Measurements from ENCODE around the gene C1orf174. TPM values are rescaled to one million over a fixed set of nuclear protein-coding genes. Genes with fewer than 3 reads are reported as not detected.

Gene C1orf174
- polyA plus RNA-seq, 3 donors: 19.1 to 46.0 (median 21.3) TPM

GRCh38 chr1:3940754-3941345, 40.8 kb upstream of the C1orf174 start:
- DNase-seq: no peak
- Histone ChIP-seq H3K36me3 (replicated peaks in 1 of 2; ENCODE audit: control insufficient read depth in 1 of 2, insufficient read depth in 2 of 2, low read length in 2 of 2) (no peaks in the 10 kb centered on the region), H3K4me2 (replicated peaks; ENCODE audit: extremely low read depth, low read length, poor library complexity, severe bottlenecking) (no peak overlapping the region), H3K27ac (ENCODE audit: low read depth in 1 of 2, low read length in 2 of 2) (no peak overlapping the region), H3K9ac (ENCODE audit: insufficient read depth, low read length, poor library complexity, severe bottlenecking) (no peak overlapping the region), H2AFZ (ENCODE audit: insufficient read depth, low read depth, low read length, poor library complexity, severe bottlenecking) (no peak overlapping the region), H3K27me3 (ENCODE audit: control insufficient read depth in 2 of 2, insufficient read depth in 2 of 2, low read length in 2 of 2) (no peaks in the 10 kb centered on the region), H3K4me3 (replicated peaks in 1 of 3; ENCODE audit: low read depth in 2 of 3, low read length in 3 of 3) (no peak overlapping the region), H3K4me1 (ENCODE audit: control insufficient read depth in 1 of 2, insufficient read depth in 2 of 2, low read length in 2 of 2) (no peaks in the 10 kb centered on the region), H3K9me3 (replicated peaks in 1 of 2; ENCODE audit: control insufficient read depth in 1 of 2, insufficient read depth in 1 of 2, low read length in 2 of 2) (peaks cover under 1 to 11% of the 10 kb centered on the region in 2 donors), H3K79me2 (ENCODE audit: insufficient read depth, low read length) (no peaks in the 10 kb centered on the region), H4K20me1 (ENCODE audit: insufficient read depth, low read length) (no peaks in the 10 kb centered on the region)
- TF ChIP-seq, protein P1, sequence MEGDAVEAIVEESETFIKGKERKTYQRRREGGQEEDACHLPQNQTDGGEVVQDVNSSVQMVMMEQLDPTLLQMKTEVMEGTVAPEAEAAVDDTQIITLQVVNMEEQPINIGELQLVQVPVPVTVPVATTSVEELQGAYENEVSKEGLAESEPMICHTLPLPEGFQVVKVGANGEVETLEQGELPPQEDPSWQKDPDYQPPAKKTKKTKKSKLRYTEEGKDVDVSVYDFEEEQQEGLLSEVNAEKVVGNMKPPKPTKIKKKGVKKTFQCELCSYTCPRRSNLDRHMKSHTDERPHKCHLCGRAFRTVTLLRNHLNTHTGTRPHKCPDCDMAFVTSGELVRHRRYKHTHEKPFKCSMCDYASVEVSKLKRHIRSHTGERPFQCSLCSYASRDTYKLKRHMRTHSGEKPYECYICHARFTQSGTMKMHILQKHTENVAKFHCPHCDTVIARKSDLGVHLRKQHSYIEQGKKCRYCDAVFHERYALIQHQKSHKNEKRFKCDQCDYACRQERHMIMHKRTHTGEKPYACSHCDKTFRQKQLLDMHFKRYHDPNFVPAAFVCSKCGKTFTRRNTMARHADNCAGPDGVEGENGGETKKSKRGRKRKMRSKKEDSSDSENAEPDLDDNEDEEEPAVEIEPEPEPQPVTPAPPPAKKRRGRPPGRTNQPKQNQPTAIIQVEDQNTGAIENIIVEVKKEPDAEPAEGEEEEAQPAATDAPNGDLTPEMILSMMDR (IDR thresholded peaks at IDR 0.05): no peak
- Mint-ChIP-seq H3K4me1 (no peaks in the 10 kb centered on the region), H3K36me3 (no peaks in the 10 kb centered on the region), H3K27ac (no peak overlapping the region), H3K27me3 (ENCODE audit: low read depth in 3 of 3) (peaks cover 2 to 5% (median 5%) of the 10 kb centered on the region in 3 donors), H3K9me3 (peaks cover 5 to 26% (median 15%) of the 10 kb centered on the region in 7 donors), H3K4me3 (no peak overlapping the region)
- intact Hi-C loops (cut with micrococcal nuclease): no loop called here
- WGBS (ENCODE audit: insufficient coverage): 62% methylated on average over 3 of the region's 12 CpGs

DNA sequence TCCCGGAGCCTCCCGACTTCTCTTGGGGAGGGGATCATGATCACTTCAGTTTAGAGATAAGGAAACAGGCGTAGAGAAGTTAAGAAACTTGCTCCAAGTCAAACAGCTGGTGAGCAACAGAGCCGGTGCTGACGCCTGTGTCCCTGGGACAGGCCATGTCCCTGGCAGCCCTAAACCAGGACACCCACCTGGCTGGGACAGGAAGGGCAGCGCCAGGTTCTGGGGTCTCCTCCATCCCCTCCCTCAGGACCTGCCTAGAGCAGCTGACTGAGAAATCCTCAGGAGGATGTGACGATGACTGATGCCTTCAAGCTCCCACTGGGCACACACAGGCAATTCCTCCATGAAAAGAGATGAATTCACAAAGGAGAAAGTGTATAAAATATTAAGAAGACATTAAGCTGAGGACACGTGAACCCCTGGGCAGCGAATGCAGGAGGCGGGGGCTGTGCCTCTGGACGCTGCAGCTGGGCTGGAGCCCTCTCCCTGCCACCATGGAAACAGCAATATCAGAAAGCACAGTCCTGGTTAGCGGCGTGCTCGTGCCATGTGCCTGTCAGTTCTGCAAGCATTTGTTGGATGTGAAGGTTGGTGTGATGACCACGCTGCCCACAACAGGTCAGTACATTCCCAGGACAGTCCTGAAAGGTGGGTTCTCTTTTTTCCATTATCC, 40.1 kb upstream of the C1orf174 start:
- H3K27me3 ChIP-seq (ENCODE audit: control insufficient read depth in 2 of 2, insufficient read depth in 2 of 2, low read length in 2 of 2): no peaks in the 10 kb centered on the region
- H3K4me3 Mint-ChIP-seq: no peak overlapping the region
- no peaks in the 10 kb centered on the region for H3K4me1 Mint-ChIP-seq

More for the DNA sequence above, 40.1 kb upstream of the C1orf174 start:
- Histone ChIP-seq H3K9me3 (replicated peaks in 1 of 2; ENCODE audit: control insufficient read depth in 1 of 2, insufficient read depth in 1 of 2, low read length in 2 of 2) (peaks cover 6 to 17% of the 10 kb centered on the region in 2 donors), H2AFZ (ENCODE audit: insufficient read depth, low read depth, low read length, poor library complexity, severe bottlenecking) (no peak overlapping the region), H3K4me1 (ENCODE audit: control insufficient read depth in 1 of 2, insufficient read depth in 2 of 2, low read length in 2 of 2) (no peaks in the 10 kb centered on the region), H4K20me1 (ENCODE audit: insufficient read depth, low read length) (no peaks in the 10 kb centered on the region), H3K79me2 (ENCODE audit: insufficient read depth, low read length) (no peaks in the 10 kb centered on the region), H3K27ac (ENCODE audit: low read depth in 1 of 2, low read length in 2 of 2) (no peak overlapping the region), H3K4me3 (replicated peaks in 1 of 3; ENCODE audit: low read depth in 2 of 3, low read length in 3 of 3) (no peak overlapping the region), H3K4me2 (replicated peaks; ENCODE audit: extremely low read depth, low read length, poor library complexity, severe bottlenecking) (no peak overlapping the region), H3K36me3 (replicated peaks in 1 of 2; ENCODE audit: control insufficient read depth in 1 of 2, insufficient read depth in 2 of 2, low read length in 2 of 2) (no peaks in the 10 kb centered on the region), H3K9ac (ENCODE audit: insufficient read depth, low read length, poor library complexity, severe bottlenecking) (no peak overlapping the region)
- TF ChIP-seq, protein P1 (IDR thresholded peaks at IDR 0.05): no peak
- peaks cover 5 to 30% (median 18%) of the 10 kb centered on the region in 7 donors for H3K9me3 Mint-ChIP-seq
- H3K27me3 Mint-ChIP-seq (ENCODE audit: low read depth in 3 of 3): peaks cover 2 to 5% (median 5%) of the 10 kb centered on the region in 3 donors
- H3K27ac Mint-ChIP-seq: no peak overlapping the region
- intact Hi-C loops (cut with micrococcal nuclease): no loop called here
- DNase-seq: no peak
- no peaks in the 10 kb centered on the region for H3K36me3 Mint-ChIP-seq
- WGBS (ENCODE audit: insufficient coverage): 75% methylated on average over 12 of the region's 15 CpGs
